Naive thymus-derived CD8-positive, alpha-beta T cell (primary cell): ENCODE results near the gene OST4. TPM values are rescaled to one million over a fixed set of nuclear protein-coding genes. Genes with fewer than 3 reads are reported as not detected.
"Not testable (repeated sequence)": the region's sequence is repeated elsewhere in the genome, so short reads cannot be mapped to it uniquely, and the experiment has no call there.

ENCODE experiments used
- ATAC-seq, 2 donors: fragments of 150-1000 bp; cut with Tn5 transposase in 1 of 2; sonication (Bioruptor Pico), chemical (Tn5 transposase) in 1 of 2; 1 replicate in 1 of 2; 2 replicates in 1 of 2; pipeline ENCODE4 v1.10.0; 2021; ENCODE audit warnings: mild to moderate bottlenecking in 2 of 2, moderate library complexity in 2 of 2
- POLR2A ChIA-PET: fragments of 350-600 bp; sonication (Branson Sonifier 250); formaldehyde crosslinking; loops from one replicate; lab custom pipeline; 2021; ENCODE audit warnings: antibody characterized with exemption; lab: Charles Lee
- DNase-seq, 10 donors: peaks; one replicate each; pipeline versions ENCODE4 v3.0.0 to v3.0.0-alpha.2; 2020 to 2022
- H3K27ac Mint-ChIP-seq, 10 donors: one replicate each; pipeline ENCODE4 v1.8.0; 2020 to 2022; ENCODE audit warnings: mild to moderate bottlenecking in 10 of 10, mixed read lengths in 10 of 10, moderate library complexity in 4 of 10, inconsistent platforms in 1 of 10
- H3K27me3 Mint-ChIP-seq, 5 donors: one replicate each; pipeline ENCODE4 v1.8.0; 2021 to 2022; ENCODE audit warnings: mixed read lengths in 5 of 5
- H3K36me3 Mint-ChIP-seq, 3 donors: one replicate each; pipeline ENCODE4 v1.8.0; 2020 to 2022; ENCODE audit warnings: mixed read lengths in 3 of 3, mild to moderate bottlenecking in 2 of 3, inconsistent platforms in 1 of 3
- H3K4me1 Mint-ChIP-seq, 4 donors: one replicate each; pipeline ENCODE4 v1.8.0; 2021 to 2022; ENCODE audit warnings: mixed read lengths in 4 of 4
- H3K4me3 Mint-ChIP-seq, 10 donors: one replicate each; pipeline ENCODE4 v1.8.0; 2020 to 2022; ENCODE audit warnings: mild to moderate bottlenecking in 10 of 10, mixed read lengths in 10 of 10, moderate library complexity in 6 of 10, inconsistent platforms in 1 of 10
- H3K9me3 Mint-ChIP-seq, 9 donors: one replicate each; pipeline ENCODE4 v1.8.0; 2020 to 2022; ENCODE audit warnings: mixed read lengths in 9 of 9, mild to moderate bottlenecking in 3 of 9, inconsistent platforms in 1 of 9, moderate library complexity in 1 of 9
- polyA plus RNA-seq, 3 donors: library from polyadenylated mRNA; unstranded; fragments of 300-500 nt; fragmentation: Illumina TruSeq; gene quantifications; one replicate each; pipeline ENCODE4 v1.2.3, GENCODE V29; 2021
- total RNA-seq, 8 experiments: library from RNA in 2 of 8; stranded (reverse) in 2 of 8; gene quantifications; one replicate each; pipeline ENCODE4 v1.2.3 and lab custom pipeline; 2021 to 2026

OST4 gene
- total and polyA plus RNA-seq, 5 experiments from 2014 or later = 246 to 916 (median 827) TPM

GRCh38 chr2:27075566-27075871 lies 4.1 kb upstream of the OST4 start:
- peaks cover 28 to 56% (median 53%) of the 10 kb centered on the region in 4 donors for H3K4me1 Mint-ChIP-seq
- peak in 1 of 2 donors; percentile 2 for ATAC-seq
- peak overlapping the region in 9 of 10 donors; percentile 29 to 91 (median 81) for H3K27ac Mint-ChIP-seq
- POLR2A ChIA-PET = interaction anchor here (13.8 kb wide), 1 partner anchor 19 kb away, joined by 270 read pairs; the partner anchor contains the start of gene AGBL5
- not testable (repeated sequence) for H3K9me3 Mint-ChIP-seq, H3K36me3 Mint-ChIP-seq, H3K27me3 Mint-ChIP-seq, DNase-seq
- peak overlapping the region; percentile 16 to 82 (median 62) for H3K4me3 Mint-ChIP-seq

- POLR2A ChIA-PET = interaction anchor here (9.0 to 13.8 kb wide), 2 partner anchors 9 to 18 kb away, joined by 197 to 270 read pairs; partner anchors contain the start of genes AGBL5, EMILIN1 and KHK
- Mint-ChIP-seq H3K27ac (peak overlapping the region in 9 of 10 donors; percentile 63 to 91 (median 81)), H3K9me3 (no peaks in the 10 kb centered on the region), H3K4me1 (peaks cover 29 to 56% (median 54%) of the 10 kb centered on the region in 4 donors), H3K36me3 (peaks cover 0 to 3% (median 0%) of the 10 kb centered on the region in 3 donors), H3K27me3 (peaks cover 0 to 1% (median 0%) of the 10 kb centered on the region in 5 donors), H3K4me3 (peak overlapping the region; percentile 16 to 82 (median 62))
- DNase-seq = peak; percentile 36 to 75 (median 58)
- peak in 1 of 2 donors; percentile 17 for ATAC-seq
Observed at GRCh38 chr2:27074738-27075565, 3.5 kb upstream of the OST4 start.

GRCh38 chr2:27073782-27074181 lies 2.3 kb upstream of the OST4 start:
- peaks cover 40 to 68% (median 66%) of the 10 kb centered on the region in 4 donors for H3K4me1 Mint-ChIP-seq
- POLR2A ChIA-PET = interaction anchor here (0.7 to 13.8 kb wide), 4 partner anchors 10 to 25 kb away, joined by 3 to 270 read pairs (median 100); partner anchors contain the start of genes AGBL5, EMILIN1 and KHK
- H3K9me3 Mint-ChIP-seq = no peaks in the 10 kb centered on the region
- peak overlapping the region in 8 of 10 donors; percentile 4 to 96 (median 26) for H3K4me3 Mint-ChIP-seq
- H3K36me3 Mint-ChIP-seq = peaks cover 0 to 15% (median 0%) of the 10 kb centered on the region in 3 donors
- DNase-seq (no peak), ATAC-seq (no peak)
- H3K27me3 Mint-ChIP-seq = peaks cover 0 to 1% (median 0%) of the 10 kb centered on the region in 5 donors
- peak overlapping the region; percentile 52 to 88 (median 76) for H3K27ac Mint-ChIP-seq

GRCh38 chr2:27072920-27073319 lies 1.5 kb upstream of the OST4 start:
- Mint-ChIP-seq H3K36me3 (peaks cover 0 to 23% (median 0%) of the 10 kb centered on the region in 3 donors), H3K4me1 (peaks cover 45 to 76% (median 74%) of the 10 kb centered on the region in 4 donors), H3K4me3 (peak overlapping the region; percentile 76 to 96 (median 83)), H3K27me3 (peaks cover 0 to under 1% (median 0%) of the 10 kb centered on the region in 5 donors), H3K27ac (peak overlapping the region; percentile 14 to 93 (median 84)), H3K9me3 (no peaks in the 10 kb centered on the region)
- DNase-seq = no peak
- no peak for ATAC-seq
- POLR2A ChIA-PET = interaction anchor here (0.7 to 13.8 kb wide), 6 partner anchors 11 to 62 kb away, joined by 3 to 270 read pairs (median 6); partner anchors contain the start of genes ABHD1, AGBL5, EMILIN1 and KHK

DNA sequence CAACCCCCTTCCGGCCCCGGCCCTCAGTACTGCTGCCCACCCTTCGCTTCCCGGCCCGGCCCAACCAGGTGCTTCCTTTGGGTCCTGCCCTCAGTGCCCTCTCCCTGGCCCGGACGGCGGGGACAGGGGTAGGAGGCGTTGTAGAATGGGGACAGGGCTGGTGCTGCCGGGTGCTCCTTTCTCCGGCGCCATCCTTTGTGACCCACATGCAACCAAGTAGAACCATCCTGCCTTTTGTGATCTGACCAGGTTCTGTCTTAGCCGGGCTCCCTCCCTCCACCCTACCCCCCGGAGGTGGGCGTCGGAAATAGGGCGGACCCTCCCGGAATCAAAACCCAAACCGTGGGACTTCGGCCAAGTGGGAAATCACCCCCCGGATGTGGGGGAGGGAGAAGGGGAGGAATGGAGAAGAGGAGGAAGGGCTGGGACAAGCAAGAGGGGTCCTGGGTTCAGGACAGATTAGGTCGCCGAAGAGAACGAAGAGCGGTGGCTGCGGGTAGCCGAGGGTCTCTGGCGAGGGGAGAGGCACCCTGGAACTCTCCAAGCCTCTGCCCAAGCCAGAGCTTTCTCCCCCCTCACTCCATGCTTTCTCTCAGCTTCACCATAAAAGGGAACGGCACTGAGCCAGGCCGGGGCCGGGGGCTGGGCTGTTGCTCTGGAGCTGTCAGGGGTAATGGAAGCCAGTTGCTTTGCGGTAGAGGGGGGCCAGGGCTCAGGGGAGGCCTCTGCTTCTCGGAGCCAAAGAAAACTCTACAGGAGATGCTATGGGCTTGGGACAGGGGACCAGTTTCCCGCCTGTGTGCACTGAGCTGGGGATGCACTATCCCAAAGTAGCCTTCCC lies 756 bp upstream of the OST4 start:
- Mint-ChIP-seq H3K36me3 (peaks cover 0 to 27% (median 0%) of the 10 kb centered on the region in 3 donors), H3K9me3 (no peaks in the 10 kb centered on the region), H3K27me3 (no peaks in the 10 kb centered on the region), H3K27ac (peak overlapping the region; percentile 63 to 93 (median 86)), H3K4me3 (peak overlapping the region; percentile 76 to 96 (median 83)), H3K4me1 (peaks cover 49 to 83% (median 77%) of the 10 kb centered on the region in 4 donors)
- DNase-seq (peak in 3 of 10 donors; percentile 22 to 61 (median 28)), ATAC-seq (peak; percentile 29 to 38)
- POLR2A ChIA-PET = interaction anchor here (0.8 to 13.8 kb wide), 13 partner anchors 12 to 591 kb away, joined by 3 to 270 read pairs (median 5); partner anchors contain the start of genes ABHD1, AGBL5, ATRAID and EIF2B4

- peaks cover 0 to 39% (median 0%) of the 10 kb centered on the region in 3 donors for H3K36me3 Mint-ChIP-seq
- H3K9me3 Mint-ChIP-seq = no peaks in the 10 kb centered on the region
- POLR2A ChIA-PET = interaction anchor here (0.6 to 13.8 kb wide), 10 partner anchors 13 to 142 kb away, joined by 3 to 270 read pairs (median 6); partner anchors contain the start of genes ABHD1, AGBL5, ATRAID and EMILIN1
- H3K27ac Mint-ChIP-seq = peak overlapping the region; percentile 94 to 99 (median 97)
- peak in 1 of 2 donors; percentile 18 for ATAC-seq
- no peak for DNase-seq
- H3K27me3 Mint-ChIP-seq = no peaks in the 10 kb centered on the region
- H3K4me3 Mint-ChIP-seq = peak overlapping the region; percentile 93 to 98 (median 98)
- H3K4me1 Mint-ChIP-seq = peaks cover 46 to 82% (median 73%) of the 10 kb centered on the region in 4 donors
Observed at GRCh38 chr2:27070653-27071276, 689 bp downstream of the OST4 start.

DNA sequence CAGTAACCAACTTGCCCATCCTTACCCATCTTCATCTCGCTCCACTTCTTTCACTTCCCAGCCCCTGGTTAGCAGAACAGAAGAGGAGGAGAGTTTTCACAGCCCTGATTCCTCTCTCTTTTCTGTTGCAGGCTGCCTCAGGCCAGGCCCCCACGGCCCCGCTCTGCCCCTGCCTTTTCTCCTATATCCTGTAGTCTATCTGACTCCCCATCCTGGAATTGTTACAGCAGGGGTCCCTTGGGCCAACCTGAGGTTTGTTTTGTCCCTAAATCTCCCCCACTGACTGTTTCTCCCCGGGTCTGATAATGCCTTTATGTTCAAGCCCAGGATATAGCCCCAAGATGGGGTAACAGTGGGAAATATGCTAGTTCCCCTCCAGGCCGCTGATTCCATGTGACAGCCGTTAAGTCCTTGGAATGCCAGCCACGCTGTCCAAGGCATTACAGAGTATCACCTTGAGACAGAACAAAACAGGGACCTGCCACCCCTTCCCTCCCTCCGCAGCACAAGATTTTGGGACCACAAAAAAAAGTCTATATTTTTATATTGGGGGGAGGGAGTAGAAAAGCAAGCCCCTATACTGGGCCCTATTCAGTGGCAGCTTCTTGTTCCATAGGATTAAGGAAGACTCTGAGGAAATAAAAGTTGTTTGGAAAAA lies 1.4 kb downstream of the OST4 start:
- Mint-ChIP-seq H3K4me1 (peaks cover 43 to 78% (median 69%) of the 10 kb centered on the region in 4 donors), H3K4me3 (peak overlapping the region; percentile 93 to 98 (median 98)), H3K9me3 (no peaks in the 10 kb centered on the region), H3K27me3 (no peaks in the 10 kb centered on the region), H3K36me3 (peaks cover 0 to 40% (median 0%) of the 10 kb centered on the region in 3 donors), H3K27ac (peak overlapping the region; percentile 20 to 99 (median 97))
- DNase-seq = no peak
- no peak for ATAC-seq
- POLR2A ChIA-PET = interaction anchor here (9.0 to 13.8 kb wide), 2 partner anchors 14 kb away, joined by 197 to 270 read pairs; partner anchors contain the start of genes AGBL5, EMILIN1 and KHK

DNA sequence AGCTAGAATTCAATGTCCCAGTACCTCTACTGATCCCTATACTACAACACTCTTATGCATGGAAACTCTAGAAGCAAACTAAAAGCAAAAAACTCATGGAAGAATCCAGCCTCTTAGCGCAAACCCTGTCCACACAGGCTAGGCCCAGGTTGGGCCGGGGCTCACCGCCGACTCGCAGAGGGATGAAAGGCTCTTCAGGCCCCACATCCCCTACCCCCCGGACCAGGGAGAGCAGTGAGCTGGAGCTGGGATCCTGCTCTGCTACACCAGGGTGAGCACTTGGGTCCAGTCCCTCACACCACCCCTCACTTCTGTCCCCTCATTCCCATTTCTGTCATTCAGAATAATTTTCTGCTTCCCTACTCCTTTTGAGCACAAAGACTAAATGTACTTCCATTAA lies 2.0 kb downstream of the OST4 start:
- H3K4me1 Mint-ChIP-seq = peaks cover 38 to 72% (median 63%) of the 10 kb centered on the region in 4 donors
- peaks cover 0 to 44% (median 0%) of the 10 kb centered on the region in 3 donors for H3K36me3 Mint-ChIP-seq
- H3K4me3 Mint-ChIP-seq = peak overlapping the region; percentile 3 to 98 (median 96)
- DNase-seq (no peak), ATAC-seq (no peak)
- H3K27ac Mint-ChIP-seq = peak overlapping the region in 8 of 10 donors; percentile 20 to 99 (median 84)
- no peaks in the 10 kb centered on the region for H3K27me3 Mint-ChIP-seq
- POLR2A ChIA-PET = interaction anchor here (9.0 to 13.8 kb wide), 2 partner anchors 13 to 15 kb away, joined by 197 to 270 read pairs; partner anchors contain the start of genes AGBL5, EMILIN1 and KHK
- no peaks in the 10 kb centered on the region for H3K9me3 Mint-ChIP-seq

GRCh38 chr2:27067385-27067784 lies 4.1 kb downstream of the OST4 start:
- Mint-ChIP-seq H3K9me3 (no peaks in the 10 kb centered on the region), H3K27me3 (no peaks in the 10 kb centered on the region), H3K4me1 (peaks cover 32 to 67% (median 53%) of the 10 kb centered on the region in 4 donors), H3K27ac (peak overlapping the region in 6 of 10 donors; percentile 33 to 81 (median 50)), H3K4me3 (no peak overlapping the region), H3K36me3 (peaks cover 0 to 46% (median 0%) of the 10 kb centered on the region in 3 donors)
- DNase-seq = no peak
- POLR2A ChIA-PET = interaction anchor here (0.9 to 13.8 kb wide), 3 partner anchors 11 to 30 kb away, joined by 6 to 270 read pairs (median 197); partner anchors contain the start of genes AGBL5, EMILIN1 and KHK
- ATAC-seq = no peak

DNA sequence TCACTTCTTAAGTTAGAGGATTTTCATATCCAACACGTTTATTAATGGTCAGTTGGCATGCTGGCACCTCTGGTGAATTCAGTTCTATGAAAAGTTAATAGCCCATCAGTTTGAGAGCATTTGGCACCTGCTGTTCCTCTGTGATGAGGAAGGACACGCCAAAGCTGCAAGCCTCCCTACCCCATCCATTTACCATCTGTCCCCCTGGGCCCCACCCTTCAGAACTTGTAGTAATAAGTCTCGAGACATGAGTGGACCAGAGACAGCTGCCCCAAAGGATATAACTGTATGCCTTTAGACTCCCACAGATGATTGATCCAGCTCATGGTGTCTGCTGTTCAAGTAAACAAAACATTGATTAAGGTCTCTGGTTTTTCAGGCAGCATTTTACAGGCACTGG lies 6.3 kb downstream of the OST4 start:
- Mint-ChIP-seq H3K4me3 (no peak overlapping the region), H3K36me3 (peaks cover 0 to 48% (median 0%) of the 10 kb centered on the region in 3 donors), H3K27ac (no peak overlapping the region), H3K4me1 (peaks cover 25 to 54% (median 39%) of the 10 kb centered on the region in 4 donors), H3K9me3 (no peaks in the 10 kb centered on the region), H3K27me3 (no peaks in the 10 kb centered on the region)
- no peak for DNase-seq
- POLR2A ChIA-PET = interaction anchor here (13.8 to 17.0 kb wide), 2 partner anchors 4 to 9 kb away, joined by 270 read pairs; partner anchors contain the start of genes AGBL5 and OST4
- ATAC-seq = no peak
